Measurements from ENCODE around the gene KCP.

The KCP gene

GRCh38 chr7:128876586-128876977 lies 33.9 kb downstream of the KCP start:
- no peak for DNase-seq (ENCODE audit: extremely low read depth in 1 of 2, low read depth in 1 of 2)

- no peak for DNase-seq (ENCODE audit: extremely low read depth in 1 of 2, low read depth in 1 of 2)
Observed at GRCh38 chr7:128876127-128876526, 34.4 kb downstream of the KCP start.

GRCh38 chr7:128875523-128875948 lies 35.0 kb downstream of the KCP start:
- no peak for DNase-seq (ENCODE audit: extremely low read depth in 1 of 2, low read depth in 1 of 2)

- no peak for DNase-seq (ENCODE audit: extremely low read depth in 1 of 2, low read depth in 1 of 2)
Observed at GRCh38 chr7:128874140-128875031, 36.1 kb downstream of the KCP start.

- DNase-seq (ENCODE audit: extremely low read depth in 1 of 2, low read depth in 1 of 2), result no peak
Observed at GRCh38 chr7:128873234-128873633, 37.3 kb downstream of the KCP start.

- DNase-seq (ENCODE audit: extremely low read depth in 1 of 2, low read depth in 1 of 2), result no peak
Observed at GRCh38 chr7:128872394-128872824, 38.1 kb downstream of the KCP start.

- no peak for DNase-seq (ENCODE audit: extremely low read depth in 1 of 2, low read depth in 1 of 2)
Observed at GRCh38 chr7:128871050-128871449, 39.5 kb downstream of the KCP start.

- DNase-seq (ENCODE audit: extremely low read depth in 1 of 2, low read depth in 1 of 2), result no peak
Observed at GRCh38 chr7:128869944-128870285, 40.6 kb downstream of the KCP start.

GRCh38 chr7:128869138-128869943 lies 41.2 kb downstream of the KCP start:
- DNase-seq (ENCODE audit: extremely low read depth in 1 of 2, low read depth in 1 of 2), result peak in 1 of 2 donors; percentile 28

GRCh38 chr7:128868624-128869137 lies 41.8 kb downstream of the KCP start:
- no peak for DNase-seq (ENCODE audit: extremely low read depth in 1 of 2, low read depth in 1 of 2)

GRCh38 chr7:128867842-128868623 lies 42.5 kb downstream of the KCP start:
- DNase-seq (ENCODE audit: extremely low read depth in 1 of 2, low read depth in 1 of 2), result no peak

GRCh38 chr7:128867241-128867640 lies 43.3 kb downstream of the KCP start:
- DNase-seq (ENCODE audit: extremely low read depth in 1 of 2, low read depth in 1 of 2), result no peak

GRCh38 chr7:128865996-128866877 lies 44.3 kb downstream of the KCP start:
- no peak for DNase-seq (ENCODE audit: extremely low read depth in 1 of 2, low read depth in 1 of 2)

GRCh38 chr7:128865303-128865702 lies 45.2 kb downstream of the KCP start:
- no peak for DNase-seq (ENCODE audit: extremely low read depth in 1 of 2, low read depth in 1 of 2)

- peak in 1 of 2 donors; percentile 8 for DNase-seq (ENCODE audit: extremely low read depth in 1 of 2, low read depth in 1 of 2)
Observed at GRCh38 chr7:128863433-128863989, 47.0 kb downstream of the KCP start.

- peak; percentile 95 to 97 for DNase-seq (ENCODE audit: extremely low read depth in 1 of 2, low read depth in 1 of 2)
Observed at GRCh38 chr7:128862571-128863432, 47.7 kb downstream of the KCP start, which contains the start of gene ATP6V1F. TSS of gene ATP6V1F (plus strand) at chr7:128862856. CDS start at chr7:128862905, 49 bp downstream.

- no peak for DNase-seq (ENCODE audit: extremely low read depth in 1 of 2, low read depth in 1 of 2)
Observed at GRCh38 chr7:128861957-128862570, 48.4 kb downstream of the KCP start.
